H1 (cell line): Measurements from ENCODE around the gene EEIG1. TPM values are rescaled to one million over a fixed set of nuclear protein-coding genes. Genes with fewer than 3 reads are reported as not detected.

Source experiments
- CTCF ChIA-PET: fragments of 300-600 bp; sonication (Branson Sonifier 250); formaldehyde crosslinking; loops from one replicate; lab custom pipeline; 2021; ENCODE audit not compliant: partially characterized antibody; lab: Charles Lee
- POLR2A ChIA-PET: fragments of 300-600 bp; sonication (Branson Sonifier 250); formaldehyde crosslinking; loops from one replicate; lab custom pipeline; 2021; ENCODE audit warnings: inconsistent platforms; ENCODE audit not compliant: partially characterized antibody; lab: Charles Lee
- DNase-seq, 2 experiments: peaks; one replicate each; pipeline versions ENCODE4 v3.0.0 to v3.0.0-alpha.2; 2010 to 2022; ENCODE audit warnings: low spot score in 2 of 2, low read depth in 1 of 2, mixed read lengths in 1 of 2
- FAIRE-seq: peaks from 2 replicates; lab custom pipeline; 2011; peaks lifted over from hg19 to GRCh38; lab: Jason Lieb, UNC
- H2AFZ ChIP-seq: 2 replicates; pipeline ENCODE4 v1.8.1; 2012; ENCODE audit warnings: low read length, inconsistent platforms
- H2AK5ac ChIP-seq: 2 replicates; pipeline ENCODE4 v1.6.1; 2013; ENCODE audit warnings: low read depth, low read length
- H2BK120ac ChIP-seq: replicated peaks from 2 replicates; pipeline ENCODE3; 2013; ENCODE audit warnings: low read depth, low read length, inconsistent platforms
- H2BK12ac ChIP-seq: 2 replicates; pipeline ENCODE4 v1.6.1; 2013; ENCODE audit warnings: low read depth, low read length
- H2BK15ac ChIP-seq: 2 replicates; pipeline ENCODE4 v1.6.1; 2013; ENCODE audit warnings: low read length
- H2BK20ac ChIP-seq: 2 replicates; pipeline ENCODE4 v1.6.1; 2013; ENCODE audit warnings: low read length
- H2BK5ac ChIP-seq: 2 replicates; pipeline ENCODE4 v1.6.1; 2013; ENCODE audit warnings: low read depth, low read length
- H3K14ac ChIP-seq: 2 replicates; pipeline ENCODE4 v1.6.1; 2013; ENCODE audit warnings: inconsistent platforms; ENCODE audit not compliant: insufficient read length
- H3K18ac ChIP-seq: 2 replicates; pipeline ENCODE4 v1.6.1; 2013; ENCODE audit warnings: low read length; ENCODE audit errors: extremely low read depth
- H3K23ac ChIP-seq: 2 replicates; pipeline ENCODE4 v1.6.1; 2013; ENCODE audit warnings: inconsistent platforms; ENCODE audit not compliant: insufficient read length
- H3K23me2 ChIP-seq: 2 replicates; pipeline ENCODE4 v1.6.1; 2013; ENCODE audit warnings: low read depth, low read length
- H3K27ac ChIP-seq: 2 replicates; pipeline ENCODE4 v1.6.1; 2011; ENCODE audit warnings: low read depth, low read length, inconsistent platforms
- H3K27me3 ChIP-seq, 4 experiments: replicated peaks in 1 of 4; 1 replicate in 1 of 4; 2 replicates in 3 of 4; pipeline versions ENCODE4 v1.6.1 to v1.8.1; 2011 to 2013; ENCODE audit warnings: low read length in 3 of 4, mild to moderate bottlenecking in 3 of 4, inconsistent platforms in 2 of 4, mixed read lengths in 2 of 4, moderate library complexity in 1 of 4; ENCODE audit not compliant: control insufficient read depth in 3 of 4, insufficient read depth in 3 of 4; ENCODE audit errors: extremely low read depth in 1 of 4
- H3K36me3 ChIP-seq, 4 experiments: 2 replicates each; pipeline versions ENCODE4 v1.6.1 to v1.8.1; 2011 to 2013; ENCODE audit warnings: mild to moderate bottlenecking in 4 of 4, low read length in 3 of 4, moderate library complexity in 2 of 4, control low read depth in 1 of 4, inconsistent platforms in 1 of 4; ENCODE audit not compliant: insufficient read depth in 4 of 4, control insufficient read depth in 2 of 4
- H3K4ac ChIP-seq: replicated peaks from 2 replicates; pipeline ENCODE3; 2013; ENCODE audit warnings: low read length, low read depth, mixed read lengths, inconsistent platforms; ENCODE audit not compliant: insufficient read length
- H3K4me1 ChIP-seq, 4 experiments: replicated peaks in 1 of 4; 1 replicate in 1 of 4; 2 replicates in 3 of 4; pipeline versions ENCODE4 v1.6.1 to v1.8.1; 2011 to 2013; ENCODE audit warnings: low read length in 3 of 4, inconsistent platforms in 2 of 4, mixed read lengths in 1 of 4; ENCODE audit not compliant: insufficient read depth in 4 of 4, control insufficient read depth in 3 of 4
- H3K4me2 ChIP-seq, 2 experiments: 2 replicates each; pipeline versions ENCODE4 v1.6.1 to v1.8.1; 2011 to 2013; ENCODE audit warnings: low read depth in 2 of 2, low read length in 2 of 2, control low read depth in 1 of 2, inconsistent platforms in 1 of 2, mild to moderate bottlenecking in 1 of 2; ENCODE audit not compliant: insufficient read depth in 1 of 2
- H3K4me3 ChIP-seq, 4 experiments: fragments of 200-600, 300-600 bp in 1 of 4; sonication (generic), shearing (Covaris generic), sonication (Bioruptor Twin) in 1 of 4; 2 replicates each; pipeline versions ENCODE4 v1.5.1 to v1.8.1; 2011 to 2016; ENCODE audit warnings: low read length in 4 of 4, low read depth in 3 of 4, control low read depth in 2 of 4, inconsistent platforms in 2 of 4, mild to moderate bottlenecking in 2 of 4, mixed read lengths in 1 of 4, moderate library complexity in 1 of 4; ENCODE audit not compliant: insufficient read depth in 2 of 4; ENCODE audit errors: extremely low read depth in 1 of 4
- H3K56ac ChIP-seq: replicated peaks from 2 replicates; pipeline ENCODE3; 2013; ENCODE audit warnings: low read depth, mild to moderate bottlenecking, mixed read lengths, low read length, inconsistent platforms; ENCODE audit not compliant: insufficient read length
- H3K79me1 ChIP-seq: 2 replicates; pipeline ENCODE4 v1.6.1; 2013; ENCODE audit warnings: low read depth, low read length, control low read depth
- H3K79me2 ChIP-seq, 2 experiments: 2 replicates each; pipeline versions ENCODE4 v1.6.1 to v1.8.1; 2012 to 2013; ENCODE audit warnings: low read length in 2 of 2, mild to moderate bottlenecking in 2 of 2, inconsistent platforms in 1 of 2; ENCODE audit not compliant: insufficient read depth in 2 of 2, control insufficient read depth in 1 of 2
- H3K9ac ChIP-seq, 4 experiments: replicated peaks in 1 of 4; 1 replicate in 1 of 4; 2 replicates in 3 of 4; pipeline versions ENCODE4 v1.6.1 to v1.8.1; 2011 to 2013; ENCODE audit warnings: low read depth in 3 of 4, low read length in 3 of 4, control low read depth in 2 of 4, mild to moderate bottlenecking in 2 of 4, moderate library complexity in 2 of 4, inconsistent platforms in 1 of 4; ENCODE audit errors: extremely low read depth in 1 of 4
- H3K9me3 ChIP-seq, 2 experiments: 2 replicates each; pipeline versions ENCODE4 v1.6.1 to v1.8.1; 2012 to 2013; ENCODE audit warnings: mild to moderate bottlenecking in 2 of 2, moderate library complexity in 2 of 2, control low read depth in 1 of 2, inconsistent platforms in 1 of 2, low read depth in 1 of 2, low read length in 1 of 2, mixed read lengths in 1 of 2; ENCODE audit not compliant: insufficient read depth in 2 of 2
- H4K20me1 ChIP-seq, 2 experiments: replicated peaks in 1 of 2; 2 replicates each; pipeline versions ENCODE3 to v1.8.1; 2011 to 2013; ENCODE audit warnings: inconsistent platforms in 2 of 2, low read length in 2 of 2, mild to moderate bottlenecking in 1 of 2; ENCODE audit not compliant: insufficient read depth in 2 of 2, control insufficient read depth in 1 of 2
- H4K5ac ChIP-seq: 2 replicates; pipeline ENCODE4 v1.6.1; 2013; ENCODE audit warnings: low read length, low read depth, mixed read lengths, inconsistent platforms; ENCODE audit not compliant: insufficient read length
- H4K8ac ChIP-seq: 2 replicates; pipeline ENCODE4 v1.8.0; 2013; ENCODE audit warnings: mild to moderate bottlenecking, moderate library complexity, low read length, inconsistent platforms; ENCODE audit not compliant: insufficient read depth; ENCODE audit errors: extremely low read depth
- H4K91ac ChIP-seq: replicated peaks from 2 replicates; pipeline ENCODE3; 2013; ENCODE audit warnings: low read length, mixed read lengths, inconsistent platforms; ENCODE audit not compliant: insufficient read length
- BACH1 ChIP-seq: IDR thresholded peaks from 2 replicates; pipeline ENCODE4 v1.6.1; 2012; ENCODE audit warnings: low read length, improper control_type of control experiment
- BCL11A ChIP-seq, 2 experiments: IDR thresholded peaks; one replicate each; pipeline ENCODE4 v1.6.1; 2011; ENCODE audit warnings: low read depth in 2 of 2, low read length in 2 of 2, mild to moderate bottlenecking in 2 of 2
- CBX5 ChIP-seq: fragments of 300-800, 300-1000 bp; sonication (generic); IDR thresholded peaks from 2 replicates; pipeline ENCODE4 v1.7.1; 2016; ENCODE audit warnings: antibody characterized with exemption, low read length, low read depth
- EGR1 ChIP-seq: IDR thresholded peaks from 2 replicates; pipeline ENCODE4 v1.6.1; 2011; ENCODE audit warnings: low read depth, low read length, borderline replicate concordance
- HDAC2 ChIP-seq, 2 experiments: fragments of 300-600 bp in 1 of 2; sonication (generic) in 1 of 2; IDR thresholded peaks; 2 replicates each; pipeline ENCODE4 v1.6.1; 2011 to 2012; ENCODE audit warnings: low read depth in 2 of 2, low read length in 2 of 2, mild to moderate bottlenecking in 2 of 2, moderate library complexity in 2 of 2, borderline replicate concordance in 1 of 2, inconsistent platforms in 1 of 2
- HDAC6 ChIP-seq: IDR thresholded peaks from one replicate; pipeline ENCODE4 v1.7.1; 2012; ENCODE audit warnings: low read depth, mild to moderate bottlenecking, inconsistent platforms, low read length, moderate library complexity
- KDM4A ChIP-seq: IDR thresholded peaks from one replicate; pipeline ENCODE4 v1.7.1; 2012; ENCODE audit warnings: low read depth, mild to moderate bottlenecking, moderate library complexity, low read length, inconsistent platforms; ENCODE audit not compliant: severe bottlenecking
- RFX5 ChIP-seq: IDR thresholded peaks from 2 replicates; pipeline ENCODE4 v1.6.1; 2011; ENCODE audit warnings: low read depth, low read length, improper control_type of control experiment, borderline replicate concordance
- SIRT6 ChIP-seq: IDR thresholded peaks from one replicate; pipeline ENCODE4 v1.7.1; 2012; ENCODE audit warnings: low read length, inconsistent platforms
- SP1 ChIP-seq: IDR thresholded peaks from 2 replicates; pipeline ENCODE4 v1.6.1; 2011; ENCODE audit warnings: low read depth, low read length
- SRF ChIP-seq: IDR thresholded peaks from 2 replicates; pipeline ENCODE4 v1.6.1; 2011; ENCODE audit warnings: mild to moderate bottlenecking, low read depth, low read length, moderate library complexity
- TAF1 ChIP-seq: IDR thresholded peaks from 2 replicates; pipeline ENCODE4 v1.6.1; 2011; ENCODE audit warnings: mild to moderate bottlenecking, low read depth, low read length
- TEAD4 ChIP-seq: IDR thresholded peaks from 2 replicates; pipeline ENCODE4 v1.6.1; 2012; ENCODE audit warnings: low read depth, low read length, inconsistent platforms, mixed read lengths
- YY1 ChIP-seq: IDR thresholded peaks from 2 replicates; pipeline ENCODE4 v1.6.1; 2011; ENCODE audit warnings: low read depth, mild to moderate bottlenecking, low read length
- WGBS, 2 experiments: shearing (Covaris generic) in 1 of 2; methylation state at CpG; one replicate each; pipeline versions ENCODE4 v1.1.6 to v1.1.7; 2013 to 2015; ENCODE audit warnings: low lambda C conversion rate in 2 of 2, mixed read lengths in 2 of 2, inconsistent platforms in 1 of 2, low coverage in 1 of 2, missing lambda C conversion rate in 1 of 2; ENCODE audit not compliant: insufficient replicate concordance in 2 of 2, insufficient coverage in 1 of 2, insufficient read length in 1 of 2; ENCODE audit errors: extremely low coverage in 1 of 2, missing lambda C conversion rate in 1 of 2; 5-methylcytosine and 5-hydroxymethylcytosine counted together
- polyA plus RNA-seq, 7 experiments: library from polyadenylated mRNA; depleted of rRNA in 3 of 7; stranded (reverse) in 5 of 7; unstranded in 2 of 7; fragments of >200 nt in 5 of 7; fragments of 200-250 nt in 2 of 7; gene quantifications; 1 replicate in 5 of 7; 2 replicates in 1 of 7; 4 replicates in 1 of 7; pipeline versions ENCODE4 v1.2.1 to v1.2.3, GENCODE V29; 2011 to 2013; ENCODE audit warnings: missing spikeins in 2 of 7, mixed read lengths in 2 of 7
- total RNA-seq: library from RNA; stranded (reverse); fragmentation: NEBNext Ultra II Directional; extraction: Animal tissue kit (Norgen Biotek cat#: 25700); gene quantifications from 2 replicates; pipeline ENCODE4 v1.2.1, GENCODE V29; 2021

EEIG1 gene
- total and polyA plus RNA-seq, 2 of the 8 experiments (the other 6 are each of a cell fraction or from before 2014, with no cell fraction given) = 29.8 to 50.8 TPM

DNA sequence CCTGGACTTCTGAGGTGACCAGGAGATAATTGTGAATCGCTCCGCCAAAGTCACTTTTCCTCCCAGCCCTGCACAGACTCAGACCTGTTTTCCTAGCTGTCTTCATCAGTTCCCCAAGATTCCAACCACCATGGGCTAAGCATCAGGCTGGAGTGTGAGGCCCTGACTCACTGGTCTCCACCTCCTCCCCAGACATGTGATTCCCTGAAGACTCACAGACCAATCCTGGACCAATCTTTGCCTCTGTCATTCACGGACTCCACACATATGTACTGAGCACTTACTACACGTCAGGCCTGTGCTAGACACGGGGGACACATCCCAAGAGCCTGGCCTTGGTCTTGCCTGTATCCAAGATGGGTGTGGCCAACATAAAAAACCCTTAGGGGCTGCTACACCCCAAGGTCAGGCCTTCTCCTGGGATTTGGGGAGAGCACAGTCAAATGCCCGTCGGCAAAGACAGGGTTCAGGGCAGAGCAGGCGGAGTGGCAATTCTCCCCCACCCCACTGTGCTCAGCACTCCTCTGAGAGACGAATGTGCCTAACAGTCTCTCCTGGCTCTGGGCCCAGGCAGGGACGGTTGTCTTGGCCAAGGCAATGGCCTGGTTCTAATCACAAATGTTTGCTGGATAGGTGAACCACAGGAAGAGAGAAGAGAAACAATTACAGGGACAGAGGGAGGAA lies 11.9 kb downstream of the EEIG1 start:
- H3K79me2 ChIP-seq = peaks cover 5 to 97% of the 10 kb centered on the region in 2 experiments; a peak in 3 of 4 replicates
- H3K4me2 ChIP-seq = no peak overlapping the region
- CTCF ChIA-PET = interaction anchor here (0.8 to 7.6 kb wide), 4 partner anchors 11 to 29 kb away, joined by 3 to 41 read pairs (median 3); no protein-coding TSS in a partner anchor
- no peak for TF ChIP-seq YY1
- no peak for TF ChIP-seq SRF
- TF ChIP-seq RFX5 = no peak
- no peak for TF ChIP-seq HDAC2 (IDR thresholded peaks at IDR 0.05; ENCODE audit: borderline replicate concordance in 1 of 2, low read depth in 2 of 2, low read length in 2 of 2)
- TF ChIP-seq TEAD4 = no peak
- TF ChIP-seq BACH1 = no peak
- no peak for TF ChIP-seq CBX5
- TF ChIP-seq SIRT6 = no peak
- TF ChIP-seq KDM4A = no peak
- no peak for TF ChIP-seq TAF1
- no peak for TF ChIP-seq HDAC6
- no peak for TF ChIP-seq BCL11A (IDR thresholded peaks at IDR 0.05; ENCODE audit: low read depth in 2 of 2, low read length in 2 of 2)
- no peak for TF ChIP-seq EGR1
- no peak for TF ChIP-seq SP1

More for the DNA sequence above, 11.9 kb downstream of the EEIG1 start:
- peak overlapping the region; percentile 88; the same call in 1 of the 2 replicates for H2BK5ac ChIP-seq
- H4K5ac ChIP-seq = no peak overlapping the region
- H3K18ac ChIP-seq = no peak overlapping the region
- no peak overlapping the region for H2BK120ac ChIP-seq
- 80% methylated on average over 10 of the region's 10 CpGs; no CpG with 5 or more reads in 1 of the 2 experiments for WGBS, 2 experiments
- H3K79me1 ChIP-seq = peaks cover 42% of the 10 kb centered on the region
- peak overlapping the region; percentile 8; the same call in 1 of the 2 replicates for H2BK15ac ChIP-seq
- no peaks in the 10 kb centered on the region for H3K36me3 ChIP-seq
- H3K4ac ChIP-seq = no peak overlapping the region
- H3K14ac ChIP-seq = no peak overlapping the region
- no peak overlapping the region; the same call in 1 of the 2 replicates for H2BK12ac ChIP-seq
- peak overlapping the region; percentile 30 for H4K91ac ChIP-seq
- POLR2A ChIA-PET = interaction anchor here (1.2 kb wide), 1 partner anchor 9 kb away, joined by 5 read pairs; no protein-coding TSS in a partner anchor
- H3K4me1 ChIP-seq = peaks cover 0 to 58% (median 38%) of the 10 kb centered on the region in 4 experiments; a peak in 6 of 7 replicates
- H3K4me3 ChIP-seq = no peak overlapping the region
- no peak overlapping the region for H2AK5ac ChIP-seq
- H3K9me3 ChIP-seq = no peaks in the 10 kb centered on the region
- no peak overlapping the region for H3K56ac ChIP-seq
- FAIRE-seq = no peak
- H2BK20ac ChIP-seq = no peak overlapping the region
- H3K23ac ChIP-seq = no peak overlapping the region
- DNase-seq = no peak
- no peak overlapping the region for H3K9ac ChIP-seq
- H4K20me1 ChIP-seq = peaks cover 39 to 53% of the 10 kb centered on the region in 2 experiments
- no peak overlapping the region for H3K27ac ChIP-seq
- H3K23me2 ChIP-seq = no peaks in the 10 kb centered on the region
- no peak overlapping the region for H4K8ac ChIP-seq
- no peak overlapping the region for H2AFZ ChIP-seq
- H3K27me3 ChIP-seq = no peaks in the 10 kb centered on the region
